ENCODE results near the gene HOMER2. TPM values are rescaled to one million over a fixed set of nuclear protein-coding genes. Genes with fewer than 3 reads are reported as not detected.

Gene HOMER2
- total RNA-seq, 3 donors from 2014 or later: 6.1 to 295 (median 77.7) TPM

GRCh38 chr15:82835391-82835917 is 117.1 kb downstream of the HOMER2 start:
- Histone ChIP-seq H3K36me3 (peaks cover 5% of the 10 kb centered on the region), H3K4me3 (no peak overlapping the region), H3K4me1 (no peaks in the 10 kb centered on the region), H3K9me3 (no peaks in the 10 kb centered on the region), H3K27me3 (no peaks in the 10 kb centered on the region), H3K27ac (no peak overlapping the region)
- TF ChIP-seq CTCF (IDR thresholded peaks at IDR 0.05) (no peak), POLR2A (IDR thresholded peaks at IDR 0.05) (no peak), POLR2AphosphoS5 (IDR thresholded peaks at IDR 0.05) (no peak)
- intact Hi-C loops (cut with DNase I; ENCODE audit: low total_unique reads): no loop called here
- peak in 1 of 2 donors; percentile 16 for DNase-seq (ENCODE audit: low spot score in 2 of 2)

GRCh38 chr15:82833362-82833682 is 119.2 kb downstream of the HOMER2 start:
- Histone ChIP-seq H3K27ac (no peak overlapping the region), H3K36me3 (peaks cover 5% of the 10 kb centered on the region), H3K4me1 (no peaks in the 10 kb centered on the region), H3K4me3 (no peak overlapping the region), H3K27me3 (no peaks in the 10 kb centered on the region), H3K9me3 (no peaks in the 10 kb centered on the region)
- peak in 1 of 2 donors; percentile 13 for DNase-seq (ENCODE audit: low spot score in 2 of 2)
- TF ChIP-seq POLR2A (IDR thresholded peaks at IDR 0.05): no peak
- no peak for TF ChIP-seq POLR2AphosphoS5 (IDR thresholded peaks at IDR 0.05)
- TF ChIP-seq CTCF (IDR thresholded peaks at IDR 0.05): no peak
- intact Hi-C loops (cut with DNase I; ENCODE audit: low total_unique reads): no loop called here

GRCh38 chr15:82832601-82833361 is 119.7 kb downstream of the HOMER2 start:
- intact Hi-C loops (cut with DNase I; ENCODE audit: low total_unique reads): no loop called here
- Histone ChIP-seq H3K36me3 (peaks cover 5% of the 10 kb centered on the region), H3K27me3 (no peaks in the 10 kb centered on the region), H3K9me3 (no peaks in the 10 kb centered on the region), H3K27ac (no peak overlapping the region), H3K4me1 (no peaks in the 10 kb centered on the region), H3K4me3 (no peak overlapping the region)
- no peak for DNase-seq (ENCODE audit: low spot score in 2 of 2)
- TF ChIP-seq CTCF (IDR thresholded peaks at IDR 0.05): no peak
- TF ChIP-seq POLR2AphosphoS5 (IDR thresholded peaks at IDR 0.05): no peak
- TF ChIP-seq POLR2A (IDR thresholded peaks at IDR 0.05): no peak

GRCh38 chr15:82831894-82832600 is 120.5 kb downstream of the HOMER2 start:
- H3K27ac ChIP-seq: no peak overlapping the region
- H3K4me3 ChIP-seq: no peak overlapping the region

More at GRCh38 chr15:82831894-82832600, 120.5 kb downstream of the HOMER2 start:
- TF ChIP-seq CTCF (IDR thresholded peaks at IDR 0.05): no peak
- Histone ChIP-seq H3K36me3 (peaks cover 5% of the 10 kb centered on the region), H3K9me3 (no peaks in the 10 kb centered on the region), H3K27me3 (no peaks in the 10 kb centered on the region), H3K4me1 (no peaks in the 10 kb centered on the region)
- intact Hi-C loops (cut with DNase I; ENCODE audit: low total_unique reads): no loop called here
- DNase-seq (ENCODE audit: low spot score in 2 of 2): no peak
